ENCODE measurements around the gene ZCWPW1. TPM values are rescaled to one million over a fixed set of nuclear protein-coding genes. Genes with fewer than 3 reads are reported as not detected.

ZCWPW1 gene
- total RNA-seq, 1 experiment from 2014 or later: 0.45 TPM

DNA sequence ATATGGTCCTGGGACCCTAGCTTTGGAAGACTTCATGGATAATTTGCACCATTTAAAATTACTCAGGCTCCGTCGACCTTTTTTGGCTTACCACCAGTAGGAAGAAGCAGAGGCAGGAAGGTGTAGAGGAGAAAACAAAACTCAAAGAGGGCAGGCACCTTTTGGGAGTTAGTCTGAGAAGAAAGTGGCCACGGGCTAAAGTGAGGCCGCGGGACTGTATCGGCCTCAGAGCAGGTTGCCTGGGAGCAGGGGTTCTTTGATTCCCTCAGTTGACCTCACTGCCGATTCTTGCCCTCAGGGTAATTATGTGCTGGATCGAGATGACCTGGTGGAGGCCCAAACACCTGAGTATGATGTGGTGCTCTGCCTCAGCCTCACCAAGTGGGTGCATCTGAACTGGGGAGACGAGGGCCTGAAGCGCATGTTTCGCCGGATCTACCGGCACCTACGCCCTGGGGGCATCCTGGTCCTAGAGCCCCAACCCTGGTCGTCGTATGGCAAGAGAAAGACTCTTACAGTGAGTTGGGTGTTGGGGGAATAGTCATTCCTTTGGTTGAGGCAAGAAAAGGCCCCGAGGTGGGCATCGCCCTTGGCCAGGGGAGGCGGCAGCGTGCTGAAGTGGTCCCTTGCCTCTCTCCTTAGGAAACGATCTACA, 4.2 kb upstream of the ZCWPW1 start:
- intact Hi-C loops (cut with micrococcal nuclease; ENCODE audit: unreplicated experiment): no loop called here
- peak overlapping the region; percentile 93 for H3K4me3 ChIP-seq (ENCODE audit: low read depth, low read length, poor library complexity, severe bottlenecking)
- TF ChIP-seq EZH2 (IDR thresholded peaks at IDR 0.05; ENCODE audit: borderline replicate concordance, low read depth, low read length, poor library complexity, severe bottlenecking): no peak
- TF ChIP-seq, protein P1, sequence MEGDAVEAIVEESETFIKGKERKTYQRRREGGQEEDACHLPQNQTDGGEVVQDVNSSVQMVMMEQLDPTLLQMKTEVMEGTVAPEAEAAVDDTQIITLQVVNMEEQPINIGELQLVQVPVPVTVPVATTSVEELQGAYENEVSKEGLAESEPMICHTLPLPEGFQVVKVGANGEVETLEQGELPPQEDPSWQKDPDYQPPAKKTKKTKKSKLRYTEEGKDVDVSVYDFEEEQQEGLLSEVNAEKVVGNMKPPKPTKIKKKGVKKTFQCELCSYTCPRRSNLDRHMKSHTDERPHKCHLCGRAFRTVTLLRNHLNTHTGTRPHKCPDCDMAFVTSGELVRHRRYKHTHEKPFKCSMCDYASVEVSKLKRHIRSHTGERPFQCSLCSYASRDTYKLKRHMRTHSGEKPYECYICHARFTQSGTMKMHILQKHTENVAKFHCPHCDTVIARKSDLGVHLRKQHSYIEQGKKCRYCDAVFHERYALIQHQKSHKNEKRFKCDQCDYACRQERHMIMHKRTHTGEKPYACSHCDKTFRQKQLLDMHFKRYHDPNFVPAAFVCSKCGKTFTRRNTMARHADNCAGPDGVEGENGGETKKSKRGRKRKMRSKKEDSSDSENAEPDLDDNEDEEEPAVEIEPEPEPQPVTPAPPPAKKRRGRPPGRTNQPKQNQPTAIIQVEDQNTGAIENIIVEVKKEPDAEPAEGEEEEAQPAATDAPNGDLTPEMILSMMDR (conservative IDR thresholded peaks at IDR 0.05; ENCODE audit: low read depth, low read length): no peak
- H3K27ac ChIP-seq (ENCODE audit: low read depth, low read length, poor library complexity, severe bottlenecking): peak overlapping the region; percentile 99
- H3K9me3 ChIP-seq (ENCODE audit: low read depth, low read length, poor library complexity, severe bottlenecking): peaks cover 2% of the 10 kb centered on the region
- no TSS peak for BruUV-seq (replicated peaks)
- peaks cover 23% of the 10 kb centered on the region for H3K4me1 ChIP-seq (ENCODE audit: insufficient read depth, low read length, poor library complexity, severe bottlenecking)
- DNase-seq (ENCODE audit: low spot score): no peak
- H3K27me3 ChIP-seq (replicated peaks; ENCODE audit: insufficient read depth, low read depth, low read length, poor library complexity): no peaks in the 10 kb centered on the region
- ChIA-PET POLR2A (ENCODE audit: low non-redundant PET) (no interaction called here), CTCF (no interaction called here)
- peaks cover 41% of the 10 kb centered on the region for H3K36me3 ChIP-seq (ENCODE audit: insufficient read depth, low read length, poor library complexity, severe bottlenecking)

DNA sequence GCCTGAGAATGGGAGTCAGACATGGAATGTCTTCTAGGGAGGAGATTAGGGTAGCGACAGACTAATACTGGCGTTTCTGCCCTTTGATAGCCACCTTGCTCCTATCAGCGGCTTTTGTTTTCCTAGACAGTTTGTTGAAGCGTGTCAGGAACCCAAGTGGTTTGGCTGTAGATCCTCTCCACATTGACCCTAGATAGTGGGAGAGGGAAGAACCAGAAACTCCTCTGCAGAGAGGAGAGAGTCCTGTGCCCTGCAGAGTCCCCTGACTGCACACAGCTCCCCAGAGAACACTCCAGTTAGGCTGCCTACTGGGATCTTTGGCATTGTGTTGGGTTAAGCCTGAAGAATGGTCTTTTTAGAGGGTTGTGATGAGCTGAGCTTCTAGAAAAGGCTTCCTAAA, 3.5 kb upstream of the ZCWPW1 start:
- intact Hi-C loops (cut with micrococcal nuclease; ENCODE audit: unreplicated experiment): no loop called here
- Histone ChIP-seq H3K36me3 (ENCODE audit: insufficient read depth, low read length, poor library complexity, severe bottlenecking) (peaks cover 41% of the 10 kb centered on the region), H3K4me3 (ENCODE audit: low read depth, low read length, poor library complexity, severe bottlenecking) (peak overlapping the region; percentile 93), H3K9me3 (ENCODE audit: low read depth, low read length, poor library complexity, severe bottlenecking) (peaks cover 4% of the 10 kb centered on the region), H3K27me3 (replicated peaks; ENCODE audit: insufficient read depth, low read depth, low read length, poor library complexity) (no peaks in the 10 kb centered on the region), H3K4me1 (ENCODE audit: insufficient read depth, low read length, poor library complexity, severe bottlenecking) (peaks cover 23% of the 10 kb centered on the region), H3K27ac (ENCODE audit: low read depth, low read length, poor library complexity, severe bottlenecking) (peak overlapping the region; percentile 99)
- TF ChIP-seq EZH2 (IDR thresholded peaks at IDR 0.05; ENCODE audit: borderline replicate concordance, low read depth, low read length, poor library complexity, severe bottlenecking): no peak
- DNase-seq (ENCODE audit: low spot score): no peak
- ChIA-PET POLR2A (ENCODE audit: low non-redundant PET) (no interaction called here), CTCF (no interaction called here)
- no TSS peak for BruUV-seq (replicated peaks)

DNA sequence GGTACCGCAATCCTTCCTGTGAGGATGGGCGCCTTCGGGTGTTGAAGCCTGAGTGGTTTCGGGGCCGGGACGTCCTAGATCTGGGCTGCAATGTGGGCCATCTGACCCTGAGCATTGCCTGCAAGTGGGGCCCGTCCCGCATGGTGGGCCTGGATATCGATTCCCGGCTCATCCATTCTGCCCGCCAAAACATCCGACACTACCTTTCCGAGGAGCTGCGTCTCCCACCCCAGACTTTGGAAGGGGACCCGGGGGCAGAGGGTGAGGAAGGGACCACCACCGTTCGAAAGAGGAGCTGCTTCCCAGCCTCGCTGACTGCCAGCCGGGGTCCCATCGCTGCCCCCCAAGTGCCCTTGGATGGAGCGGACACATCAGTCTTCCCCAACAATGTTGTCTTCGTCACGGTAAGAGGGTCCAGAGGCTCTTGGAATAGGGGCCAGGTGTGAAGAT, 2.8 kb upstream of the ZCWPW1 start:
- no TSS peak for BruUV-seq (replicated peaks)
- Histone ChIP-seq H3K9me3 (ENCODE audit: low read depth, low read length, poor library complexity, severe bottlenecking) (peaks cover 4% of the 10 kb centered on the region), H3K27ac (ENCODE audit: low read depth, low read length, poor library complexity, severe bottlenecking) (peak overlapping the region; percentile 99), H3K4me3 (ENCODE audit: low read depth, low read length, poor library complexity, severe bottlenecking) (peak overlapping the region; percentile 93), H3K27me3 (replicated peaks; ENCODE audit: insufficient read depth, low read depth, low read length, poor library complexity) (no peaks in the 10 kb centered on the region), H3K36me3 (ENCODE audit: insufficient read depth, low read length, poor library complexity, severe bottlenecking) (peaks cover 41% of the 10 kb centered on the region), H3K4me1 (ENCODE audit: insufficient read depth, low read length, poor library complexity, severe bottlenecking) (peaks cover 23% of the 10 kb centered on the region)
- intact Hi-C loops (cut with micrococcal nuclease; ENCODE audit: unreplicated experiment): no loop called here
- TF ChIP-seq, protein P1 (conservative IDR thresholded peaks at IDR 0.05; ENCODE audit: low read depth, low read length): no peak
- TF ChIP-seq EZH2 (IDR thresholded peaks at IDR 0.05; ENCODE audit: borderline replicate concordance, low read depth, low read length, poor library complexity, severe bottlenecking): no peak
- ChIA-PET CTCF (no interaction called here), POLR2A (ENCODE audit: low non-redundant PET) (no interaction called here)
- DNase-seq (ENCODE audit: low spot score): no peak

Measured in A673 (cell line).